HepG2 (cell line): Measurements from ENCODE around the gene EMILIN3. TPM values are rescaled to one million over a fixed set of nuclear protein-coding genes. Genes with fewer than 3 reads are reported as not detected.

Experiments
- CBX2 ChIP-seq, 2 experiments: fragments of 200-600 bp in 1 of 2; sonication (generic); formaldehyde crosslinking in 1 of 2; IDR thresholded peaks; 2 replicates each; pipeline versions ENCODE4 v1.7.0 to v1.8.1; 2018 to 2022; ENCODE audit warnings: low read depth in 2 of 2, low read length in 1 of 2, mild to moderate bottlenecking in 1 of 2, missing genetic modification reagents in 1 of 2
- ELF1 ChIP-seq: sonication (generic); formaldehyde crosslinking; IDR thresholded peaks from 2 replicates; pipeline ENCODE4 v1.4.0; 2020; ENCODE audit warnings: missing genetic modification reagents
- FLYWCH1 ChIP-seq: sonication (generic); formaldehyde crosslinking; IDR thresholded peaks from 2 replicates; pipeline ENCODE4 v1.8.1; 2023; ENCODE audit warnings: mild to moderate bottlenecking, missing genetic modification reagents
- HOXA7 ChIP-seq: sonication (generic); formaldehyde crosslinking; IDR thresholded peaks from 2 replicates; pipeline ENCODE4 v1.8.1; 2022; ENCODE audit warnings: mild to moderate bottlenecking, missing genetic modification reagents, moderate library complexity
- LCORL ChIP-seq, 2 experiments: fragments of 450-650 bp in 1 of 2; sonication (generic) in 1 of 2; formaldehyde crosslinking in 1 of 2; IDR thresholded peaks; 2 replicates each; pipeline versions ENCODE4 v1.5.0 to v1.6.1; 2017 to 2020; ENCODE audit warnings: antibody characterized with exemption in 1 of 2, missing genetic modification reagents in 1 of 2
- MEIS2 ChIP-seq: sonication (generic); formaldehyde crosslinking; IDR thresholded peaks from 2 replicates; pipeline ENCODE4 v1.9.0; 2021; ENCODE audit warnings: mild to moderate bottlenecking, missing genetic modification reagents
- PAXIP1 ChIP-seq: sonication (generic); formaldehyde crosslinking; conservative IDR thresholded peaks from 2 replicates; pipeline ENCODE4 v1.4.0; 2020; ENCODE audit warnings: mild to moderate bottlenecking, missing genetic modification reagents, moderate library complexity
- PCBP1 ChIP-seq: fragments of 200-400 bp; formaldehyde crosslinking; IDR thresholded peaks from 2 replicates; pipeline ENCODE4 v1.6.1; 2017; ENCODE audit warnings: mild to moderate bottlenecking, low read depth, low read length, borderline replicate concordance
- ZNF10 ChIP-seq: sonication (generic); formaldehyde crosslinking; IDR thresholded peaks from 2 replicates; pipeline ENCODE4 v1.4.0; 2020; ENCODE audit warnings: mild to moderate bottlenecking, low read depth, missing genetic modification reagents, borderline replicate concordance
- ZNF333 ChIP-seq: sonication (generic); formaldehyde crosslinking; IDR thresholded peaks from 2 replicates; pipeline ENCODE4 v1.4.0; 2020; ENCODE audit warnings: mild to moderate bottlenecking, missing genetic modification reagents, borderline replicate concordance
- polyA plus RNA-seq, 8 experiments: library from polyadenylated mRNA; depleted of rRNA in 3 of 8; stranded (reverse) in 7 of 8; unstranded in 1 of 8; fragments of >200 nt; fragmentation: Illumina TruSeq in 4 of 8; extraction: Trizol in 4 of 8; gene quantifications; 2 replicates each; pipeline versions ENCODE4 v1.2.1 to v1.2.3, GENCODE V29; 2011 to 2016; ENCODE audit warnings: low read depth in 4 of 8, missing spikeins in 1 of 8, mixed read lengths in 1 of 8; ENCODE audit not compliant: insufficient read depth in 1 of 8
- total RNA-seq, 5 experiments: library from RNA; depleted of rRNA; stranded (reverse); fragments of >200 nt; fragmentation: Illumina TruSeq; extraction: Trizol; gene quantifications; 2 replicates each; pipeline ENCODE4 v1.2.3, GENCODE V29; 2016; ENCODE audit warnings: low read depth in 1 of 5
- TF ChIP-seq, protein P1 (sequence below): sonication (generic); formaldehyde crosslinking; conservative IDR thresholded peaks from 2 replicates; pipeline ENCODE4 v1.8.0; 2022; ENCODE audit warnings: mild to moderate bottlenecking, moderate library complexity, missing genetic modification reagents
- TF ChIP-seq, protein P2 (sequence below): sonication (generic); formaldehyde crosslinking; IDR thresholded peaks from 2 replicates; pipeline ENCODE4 v1.5.0; 2020; ENCODE audit warnings: missing genetic modification reagents
- TF ChIP-seq, protein P3 (sequence below): sonication (generic); formaldehyde crosslinking; IDR thresholded peaks from 2 replicates; pipeline ENCODE4 v1.8.0; 2022; ENCODE audit warnings: mild to moderate bottlenecking, missing genetic modification reagents, moderate library complexity

The EMILIN3 gene
- total and polyA plus RNA-seq, 2 of the 13 experiments (the other 11 are each of a cell fraction or from before 2014, with no cell fraction given): 0.25 to 0.29 TPM

GRCh38 chr20:41340327-41341055, 26.1 kb downstream of the EMILIN3 start, which contains the start of gene LPIN3 (continued):
- TF ChIP-seq, protein P1, sequence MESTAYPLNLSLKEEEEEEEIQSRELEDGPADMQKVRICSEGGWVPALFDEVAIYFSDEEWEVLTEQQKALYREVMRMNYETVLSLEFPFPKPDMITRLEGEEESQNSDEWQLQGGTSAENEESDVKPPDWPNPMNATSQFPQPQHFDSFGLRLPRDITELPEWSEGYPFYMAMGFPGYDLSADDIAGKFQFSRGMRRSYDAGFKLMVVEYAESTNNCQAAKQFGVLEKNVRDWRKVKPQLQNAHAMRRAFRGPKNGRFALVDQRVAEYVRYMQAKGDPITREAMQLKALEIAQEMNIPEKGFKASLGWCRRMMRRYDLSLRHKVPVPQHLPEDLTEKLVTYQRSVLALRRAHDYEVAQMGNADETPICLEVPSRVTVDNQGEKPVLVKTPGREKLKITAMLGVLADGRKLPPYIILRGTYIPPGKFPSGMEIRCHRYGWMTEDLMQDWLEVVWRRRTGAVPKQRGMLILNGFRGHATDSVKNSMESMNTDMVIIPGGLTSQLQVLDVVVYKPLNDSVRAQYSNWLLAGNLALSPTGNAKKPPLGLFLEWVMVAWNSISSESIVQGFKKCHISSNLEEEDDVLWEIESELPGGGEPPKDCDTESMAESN (CRISPR knock-in tag): peak; percentile 66; the same call in 1 of the 2 replicates
- TF ChIP-seq, protein P2, sequence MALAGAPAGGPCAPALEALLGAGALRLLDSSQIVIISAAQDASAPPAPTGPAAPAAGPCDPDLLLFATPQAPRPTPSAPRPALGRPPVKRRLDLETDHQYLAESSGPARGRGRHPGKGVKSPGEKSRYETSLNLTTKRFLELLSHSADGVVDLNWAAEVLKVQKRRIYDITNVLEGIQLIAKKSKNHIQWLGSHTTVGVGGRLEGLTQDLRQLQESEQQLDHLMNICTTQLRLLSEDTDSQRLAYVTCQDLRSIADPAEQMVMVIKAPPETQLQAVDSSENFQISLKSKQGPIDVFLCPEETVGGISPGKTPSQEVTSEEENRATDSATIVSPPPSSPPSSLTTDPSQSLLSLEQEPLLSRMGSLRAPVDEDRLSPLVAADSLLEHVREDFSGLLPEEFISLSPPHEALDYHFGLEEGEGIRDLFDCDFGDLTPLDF: peak; percentile 29; the same call in 1 of the 2 replicates
- TF ChIP-seq ZNF10 (CRISPR knock-in tag) (no peak), ZNF333 (CRISPR knock-in tag) (no peak), PCBP1 (no peak), FLYWCH1 (CRISPR knock-in tag) (no peak), HOXA7 (no peak), PAXIP1 (CRISPR knock-in tag) (peak; percentile 51), LCORL (IDR thresholded peaks at IDR 0.05) (no peak), LCORL (CRISPR knock-in tag; IDR thresholded peaks at IDR 0.05) (peak; percentile 64; the same call in 1 of the 2 replicates), CBX2 (IDR thresholded peaks at IDR 0.05; ENCODE audit: low read depth, low read length) (no peak), CBX2 (CRISPR knock-in tag; IDR thresholded peaks at IDR 0.05; ENCODE audit: low read depth) (no peak), MEIS2 (CRISPR knock-in tag) (no peak), ELF1 (CRISPR knock-in tag) (peak; percentile 93)
- TF ChIP-seq, protein P3, sequence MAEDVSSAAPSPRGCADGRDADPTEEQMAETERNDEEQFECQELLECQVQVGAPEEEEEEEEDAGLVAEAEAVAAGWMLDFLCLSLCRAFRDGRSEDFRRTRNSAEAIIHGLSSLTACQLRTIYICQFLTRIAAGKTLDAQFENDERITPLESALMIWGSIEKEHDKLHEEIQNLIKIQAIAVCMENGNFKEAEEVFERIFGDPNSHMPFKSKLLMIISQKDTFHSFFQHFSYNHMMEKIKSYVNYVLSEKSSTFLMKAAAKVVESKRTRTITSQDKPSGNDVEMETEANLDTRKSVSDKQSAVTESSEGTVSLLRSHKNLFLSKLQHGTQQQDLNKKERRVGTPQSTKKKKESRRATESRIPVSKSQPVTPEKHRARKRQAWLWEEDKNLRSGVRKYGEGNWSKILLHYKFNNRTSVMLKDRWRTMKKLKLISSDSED: no peak
